ENCODE measurements around the gene CCDC43.
"Not testable (repeated sequence)": the region's sequence is repeated elsewhere in the genome, so short reads cannot be mapped to it uniquely, and the experiment has no call there.

DNA sequence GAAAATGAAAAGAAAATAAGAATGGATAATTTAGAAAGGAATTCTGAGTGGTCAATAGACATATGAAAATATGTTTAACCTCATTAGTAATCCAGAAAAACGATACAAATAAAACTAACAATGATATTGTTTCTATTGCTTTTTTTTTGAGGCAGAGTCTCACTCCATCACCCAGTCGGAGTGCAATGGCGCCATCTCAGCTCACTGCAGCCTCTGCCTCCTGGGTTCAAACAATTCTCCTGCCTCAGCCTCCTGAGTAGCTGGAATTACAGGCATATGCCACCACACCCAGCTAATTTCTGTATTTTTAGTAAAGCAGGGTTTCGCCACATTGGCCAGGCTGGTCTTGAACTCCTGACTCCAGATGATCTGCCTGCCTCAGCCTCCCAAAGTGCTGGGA is 55.2 kb downstream of the CCDC43 start:
- TF ChIP-seq, protein P1, sequence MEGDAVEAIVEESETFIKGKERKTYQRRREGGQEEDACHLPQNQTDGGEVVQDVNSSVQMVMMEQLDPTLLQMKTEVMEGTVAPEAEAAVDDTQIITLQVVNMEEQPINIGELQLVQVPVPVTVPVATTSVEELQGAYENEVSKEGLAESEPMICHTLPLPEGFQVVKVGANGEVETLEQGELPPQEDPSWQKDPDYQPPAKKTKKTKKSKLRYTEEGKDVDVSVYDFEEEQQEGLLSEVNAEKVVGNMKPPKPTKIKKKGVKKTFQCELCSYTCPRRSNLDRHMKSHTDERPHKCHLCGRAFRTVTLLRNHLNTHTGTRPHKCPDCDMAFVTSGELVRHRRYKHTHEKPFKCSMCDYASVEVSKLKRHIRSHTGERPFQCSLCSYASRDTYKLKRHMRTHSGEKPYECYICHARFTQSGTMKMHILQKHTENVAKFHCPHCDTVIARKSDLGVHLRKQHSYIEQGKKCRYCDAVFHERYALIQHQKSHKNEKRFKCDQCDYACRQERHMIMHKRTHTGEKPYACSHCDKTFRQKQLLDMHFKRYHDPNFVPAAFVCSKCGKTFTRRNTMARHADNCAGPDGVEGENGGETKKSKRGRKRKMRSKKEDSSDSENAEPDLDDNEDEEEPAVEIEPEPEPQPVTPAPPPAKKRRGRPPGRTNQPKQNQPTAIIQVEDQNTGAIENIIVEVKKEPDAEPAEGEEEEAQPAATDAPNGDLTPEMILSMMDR (IDR thresholded peaks at IDR 0.05) = not testable (repeated sequence)
- TF ChIP-seq POLR2A (IDR thresholded peaks at IDR 0.05) = not testable (repeated sequence)
